Progenitor cell of endocrine pancreas (in vitro differentiated cells): ENCODE measurements around the gene PIGA. TPM values are rescaled to one million over a fixed set of nuclear protein-coding genes. Genes with fewer than 3 reads are reported as not detected.

Experiments used
- DNase-seq: peaks from one replicate; pipeline ENCODE4 v3.0.0; 2021; ENCODE audit warnings: low spot score; ENCODE audit not compliant: unreplicated experiment
- H3K27ac Mint-ChIP-seq: 2 replicates; pipeline ENCODE4 v1.8.0; 2021; ENCODE audit warnings: mild to moderate bottlenecking, moderate library complexity, mixed read lengths
- H3K27me3 Mint-ChIP-seq: 2 replicates; pipeline ENCODE4 v1.8.0; 2021; ENCODE audit warnings: mixed read lengths
- H3K36me3 Mint-ChIP-seq: 2 replicates; pipeline ENCODE4 v1.8.0; 2022; ENCODE audit warnings: mixed read lengths; ENCODE audit not compliant: insufficient read depth
- H3K4me1 Mint-ChIP-seq: 2 replicates; pipeline ENCODE4 v1.8.0; 2021; ENCODE audit warnings: low read depth, mixed read lengths
- H3K4me3 Mint-ChIP-seq: 2 replicates; pipeline ENCODE4 v1.8.0; 2021; ENCODE audit warnings: low read depth, mild to moderate bottlenecking, moderate library complexity, mixed read lengths
- H3K9me3 Mint-ChIP-seq: 2 replicates; pipeline ENCODE4 v1.8.0; 2021; ENCODE audit warnings: low read depth, mixed read lengths
- total RNA-seq: library from RNA; stranded (reverse); gene quantifications from 2 replicates; pipeline ENCODE4 v1.2.1, GENCODE V29; 2021
- TF ChIP-seq, protein P1 (sequence below): fragments of 200-600 bp; sonication (generic); IDR thresholded peaks from one replicate; pipeline ENCODE4 v1.5.0; 2021; ENCODE audit warnings: antibody characterized with exemption, mild to moderate bottlenecking; ENCODE audit not compliant: unreplicated experiment

Gene PIGA
- total RNA-seq, 1 donor from 2014 or later, result 22.9 TPM

DNA sequence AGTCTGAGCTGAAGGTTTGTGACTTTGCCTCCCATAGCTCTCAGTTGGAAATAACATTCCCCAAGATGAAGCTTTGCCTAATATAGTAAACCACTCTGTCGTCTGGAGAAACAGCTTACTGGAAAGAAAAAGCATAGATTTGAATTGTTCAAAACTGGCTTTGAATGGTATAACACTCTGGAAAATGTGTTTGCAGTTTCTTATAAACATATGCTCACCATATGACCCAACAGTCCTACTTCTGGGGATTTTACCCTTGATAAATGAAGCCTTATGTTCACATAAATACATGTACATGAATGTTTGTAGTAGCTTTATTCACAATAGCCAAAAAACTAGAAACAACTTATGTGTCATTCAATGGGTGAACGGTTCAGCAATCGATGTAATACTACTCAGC is 38.7 kb upstream of the PIGA start:
- no peak for DNase-seq
- Mint-ChIP-seq H3K36me3 (no peaks in the 10 kb centered on the region), H3K4me3 (no peak overlapping the region), H3K9me3 (peaks cover 3% of the 10 kb centered on the region), H3K27ac (no peak overlapping the region), H3K27me3 (no peaks in the 10 kb centered on the region), H3K4me1 (no peaks in the 10 kb centered on the region)
- TF ChIP-seq, protein P1, sequence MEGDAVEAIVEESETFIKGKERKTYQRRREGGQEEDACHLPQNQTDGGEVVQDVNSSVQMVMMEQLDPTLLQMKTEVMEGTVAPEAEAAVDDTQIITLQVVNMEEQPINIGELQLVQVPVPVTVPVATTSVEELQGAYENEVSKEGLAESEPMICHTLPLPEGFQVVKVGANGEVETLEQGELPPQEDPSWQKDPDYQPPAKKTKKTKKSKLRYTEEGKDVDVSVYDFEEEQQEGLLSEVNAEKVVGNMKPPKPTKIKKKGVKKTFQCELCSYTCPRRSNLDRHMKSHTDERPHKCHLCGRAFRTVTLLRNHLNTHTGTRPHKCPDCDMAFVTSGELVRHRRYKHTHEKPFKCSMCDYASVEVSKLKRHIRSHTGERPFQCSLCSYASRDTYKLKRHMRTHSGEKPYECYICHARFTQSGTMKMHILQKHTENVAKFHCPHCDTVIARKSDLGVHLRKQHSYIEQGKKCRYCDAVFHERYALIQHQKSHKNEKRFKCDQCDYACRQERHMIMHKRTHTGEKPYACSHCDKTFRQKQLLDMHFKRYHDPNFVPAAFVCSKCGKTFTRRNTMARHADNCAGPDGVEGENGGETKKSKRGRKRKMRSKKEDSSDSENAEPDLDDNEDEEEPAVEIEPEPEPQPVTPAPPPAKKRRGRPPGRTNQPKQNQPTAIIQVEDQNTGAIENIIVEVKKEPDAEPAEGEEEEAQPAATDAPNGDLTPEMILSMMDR, result no peak

DNA sequence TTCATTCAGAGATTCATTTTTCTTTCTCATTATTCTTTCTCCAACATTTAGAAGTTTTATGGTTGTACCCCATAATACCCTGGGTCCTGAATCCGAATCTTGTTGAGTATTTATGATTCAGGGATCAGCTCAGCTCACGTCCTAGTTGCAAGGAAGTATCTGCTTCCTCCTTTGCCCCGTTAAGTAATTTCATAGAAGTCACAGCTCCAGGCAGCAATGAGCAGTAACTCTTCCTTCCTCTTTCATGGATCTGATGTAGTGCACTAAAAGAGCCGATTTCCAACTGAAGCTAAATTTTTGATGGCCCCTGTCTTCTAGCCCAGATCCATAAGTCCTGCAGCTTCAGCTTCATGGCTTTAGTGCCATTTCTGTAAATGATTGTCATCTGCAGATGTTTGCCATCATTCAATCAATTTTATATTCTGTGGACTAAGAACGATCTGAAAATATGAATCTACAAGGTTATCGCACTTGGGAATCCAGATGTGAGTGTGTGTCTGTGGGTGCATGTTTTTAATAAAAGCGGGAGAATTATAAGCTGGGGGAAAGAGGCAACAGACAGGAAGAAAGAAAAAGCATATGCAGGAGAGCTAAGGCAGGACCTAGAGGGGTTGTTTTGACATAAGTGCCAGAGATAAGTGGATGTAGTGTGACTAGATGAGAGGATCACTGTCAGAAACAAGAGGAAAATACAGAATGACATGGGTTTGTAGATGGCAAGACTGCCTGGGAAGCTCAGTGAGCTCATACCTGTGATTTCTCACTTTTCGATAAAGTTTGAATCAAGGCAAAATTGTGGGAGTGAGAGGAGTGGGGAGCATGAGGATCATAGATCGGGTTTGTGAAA is 31.4 kb upstream of the PIGA start:
- DNase-seq, result no peak
- Mint-ChIP-seq H3K4me1 (no peaks in the 10 kb centered on the region), H3K36me3 (no peaks in the 10 kb centered on the region), H3K4me3 (no peak overlapping the region), H3K27me3 (no peaks in the 10 kb centered on the region), H3K27ac (no peak overlapping the region), H3K9me3 (no peaks in the 10 kb centered on the region)
- TF ChIP-seq, protein P1, result no peak

DNA sequence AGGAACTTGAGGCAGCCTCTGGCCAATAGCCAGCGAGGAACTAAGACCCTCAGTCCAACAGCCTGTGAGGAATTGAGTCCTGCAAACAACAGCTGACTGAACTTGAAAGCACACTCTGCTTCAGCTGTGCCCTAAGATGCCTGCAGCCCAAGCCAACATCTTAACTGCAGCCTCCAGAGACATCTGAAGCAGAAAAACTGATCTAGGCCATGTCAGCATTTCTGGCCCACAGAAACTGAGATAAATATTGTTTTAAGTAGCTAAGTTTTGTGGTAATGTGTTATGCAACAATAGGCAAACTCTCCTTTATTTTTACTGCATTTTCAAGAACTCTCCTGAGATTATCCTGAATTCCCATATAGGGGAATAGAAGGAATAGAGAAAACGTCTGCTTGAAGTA is 24.4 kb upstream of the PIGA start:
- H3K27me3 Mint-ChIP-seq, result peaks cover 4% of the 10 kb centered on the region
- H3K27ac Mint-ChIP-seq, result no peak overlapping the region
- H3K9me3 Mint-ChIP-seq, result no peaks in the 10 kb centered on the region
- H3K4me1 Mint-ChIP-seq, result no peaks in the 10 kb centered on the region
- TF ChIP-seq, protein P1, result no peak
- no peak for DNase-seq
- H3K36me3 Mint-ChIP-seq, result no peaks in the 10 kb centered on the region
- no peak overlapping the region for H3K4me3 Mint-ChIP-seq

DNA sequence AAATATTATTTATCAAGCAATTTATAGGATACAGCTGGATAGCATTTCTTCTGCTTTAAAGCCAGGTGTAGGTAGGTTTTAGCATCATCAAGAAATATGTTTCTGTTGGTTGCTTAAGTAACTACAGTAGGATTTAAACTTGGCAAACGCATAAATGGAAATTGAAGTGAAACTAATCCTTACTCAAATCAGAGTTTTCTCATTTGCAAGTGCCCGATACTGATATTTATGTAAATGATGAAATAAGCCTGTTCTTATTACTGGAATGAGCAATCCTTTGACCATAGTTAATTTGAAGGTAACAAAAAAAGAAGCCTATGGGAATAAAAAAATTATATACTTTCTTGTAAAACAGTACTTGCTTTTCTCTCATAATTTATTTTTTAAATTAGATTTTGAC is 23.2 kb upstream of the PIGA start:
- Mint-ChIP-seq H3K9me3 (no peaks in the 10 kb centered on the region), H3K4me3 (no peak overlapping the region), H3K36me3 (no peaks in the 10 kb centered on the region), H3K27me3 (peaks cover 4% of the 10 kb centered on the region), H3K4me1 (no peaks in the 10 kb centered on the region), H3K27ac (no peak overlapping the region)
- no peak for DNase-seq
- TF ChIP-seq, protein P1, result no peak

DNA sequence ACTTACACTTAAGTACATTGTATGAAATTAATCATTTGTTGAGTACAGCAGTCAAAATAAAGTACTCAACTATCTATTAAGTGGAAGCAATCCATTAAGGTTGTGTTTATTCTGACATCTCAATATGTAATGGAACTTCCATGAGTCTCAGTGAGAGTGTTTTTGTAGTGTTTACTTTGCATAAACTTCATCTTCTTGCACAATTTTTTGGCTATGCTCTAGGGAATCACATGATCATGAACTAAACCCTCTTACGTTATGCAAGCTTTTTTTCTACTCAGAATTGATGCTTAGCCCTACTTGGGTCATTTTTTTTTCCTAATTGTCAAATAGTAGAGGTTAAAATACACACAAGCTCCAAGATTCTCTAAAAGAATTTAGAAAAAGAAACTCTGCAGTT is 21.1 kb upstream of the PIGA start:
- H3K4me3 Mint-ChIP-seq, result no peak overlapping the region
- H3K4me1 Mint-ChIP-seq, result no peaks in the 10 kb centered on the region
- H3K27me3 Mint-ChIP-seq, result peaks cover 4% of the 10 kb centered on the region
- no peak for DNase-seq
- TF ChIP-seq, protein P1, result no peak
- H3K27ac Mint-ChIP-seq, result no peak overlapping the region
- H3K36me3 Mint-ChIP-seq, result no peaks in the 10 kb centered on the region
- no peaks in the 10 kb centered on the region for H3K9me3 Mint-ChIP-seq
